Liver (tissue), 3 donors: ENCODE results near the gene CHAC1.

Source experiments
- EGR1 ChIP-seq, 2 donors: IDR thresholded peaks; 2 replicates each; pipeline ENCODE4 v1.6.1; 2016 to 2018; ENCODE audit warnings: antibody characterized with exemption in 2 of 2, low read depth in 2 of 2
- GABPA ChIP-seq, 2 donors: IDR thresholded peaks in 1 of 2; conservative IDR thresholded peaks in 1 of 2; 2 replicates each; pipeline ENCODE4 v1.6.1; 2016; ENCODE audit warnings: antibody characterized with exemption in 2 of 2, mild to moderate bottlenecking in 1 of 2, moderate library complexity in 1 of 2
- JUND ChIP-seq, 2 donors: IDR thresholded peaks; 2 replicates each; pipeline ENCODE4 v1.6.1; 2016; ENCODE audit warnings: antibody characterized with exemption in 2 of 2
- RAD21 ChIP-seq, 2 donors: IDR thresholded peaks; 2 replicates each; pipeline ENCODE4 v1.6.1; 2016; ENCODE audit warnings: antibody characterized with exemption in 2 of 2, mild to moderate bottlenecking in 2 of 2
- TAF1 ChIP-seq: conservative IDR thresholded peaks from 2 replicates; pipeline ENCODE4 v1.6.1; 2016; ENCODE audit warnings: antibody characterized with exemption, mild to moderate bottlenecking
- TF ChIP-seq, protein P1 (sequence below): IDR thresholded peaks from 2 replicates; pipeline ENCODE4 v1.6.1; 2016; ENCODE audit warnings: antibody characterized with exemption
- TF ChIP-seq, protein P2 (sequence below): fragments of 150-350 bp; IDR thresholded peaks from 2 replicates; pipeline ENCODE4 v1.5.1; 2017; ENCODE audit warnings: improper control_type of control experiment, low read depth, low read length; ENCODE audit not compliant: missing input control
- donor health status: healthy.
- donor health status: healthy.

DNA sequence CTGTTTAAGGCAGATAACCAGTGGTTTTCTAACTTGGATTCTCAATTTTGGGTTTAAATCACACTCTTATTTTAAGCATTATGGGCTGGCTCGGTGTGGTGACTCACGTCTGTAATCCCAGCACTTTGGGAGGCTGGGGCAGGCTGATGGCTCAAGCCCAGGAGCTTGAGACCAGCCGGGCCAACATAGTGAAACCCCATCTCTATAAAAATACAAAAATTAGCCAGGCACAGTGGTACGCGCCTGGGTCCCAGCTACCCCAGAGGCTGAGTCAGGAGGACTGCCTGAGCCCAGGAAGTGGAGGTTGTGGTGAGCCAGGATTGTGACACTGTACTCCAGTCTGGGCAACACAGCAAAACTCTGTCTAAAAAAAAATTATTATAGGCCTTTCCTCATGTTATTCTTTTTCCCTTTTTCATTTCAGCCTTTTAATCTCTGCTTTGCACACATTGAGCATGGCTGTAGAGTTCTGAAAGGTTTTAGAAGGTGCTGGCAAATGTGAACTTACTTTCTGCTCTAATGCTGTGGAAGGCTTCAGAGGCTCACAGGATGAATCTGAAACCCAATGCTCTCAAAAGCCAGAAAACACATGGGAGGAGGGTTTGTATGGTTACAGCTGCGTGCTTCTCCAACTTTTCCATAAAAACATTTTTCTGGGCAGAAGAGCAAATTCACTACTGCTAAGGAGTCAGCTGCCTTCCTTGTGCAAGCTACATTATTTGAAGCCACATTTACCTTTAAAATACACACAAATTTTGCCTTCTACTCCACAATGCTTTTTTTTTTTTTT, 32.5 kb downstream of the CHAC1 start:
- no peak for TF ChIP-seq EGR1 (IDR thresholded peaks at IDR 0.05; ENCODE audit: low read depth in 2 of 2)
- TF ChIP-seq TAF1, result no peak
- TF ChIP-seq, protein P1, sequence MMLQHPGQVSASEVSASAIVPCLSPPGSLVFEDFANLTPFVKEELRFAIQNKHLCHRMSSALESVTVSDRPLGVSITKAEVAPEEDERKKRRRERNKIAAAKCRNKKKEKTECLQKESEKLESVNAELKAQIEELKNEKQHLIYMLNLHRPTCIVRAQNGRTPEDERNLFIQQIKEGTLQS, result no peak
- no peak for TF ChIP-seq RAD21 (IDR thresholded peaks at IDR 0.05)
- TF ChIP-seq, protein P2, sequence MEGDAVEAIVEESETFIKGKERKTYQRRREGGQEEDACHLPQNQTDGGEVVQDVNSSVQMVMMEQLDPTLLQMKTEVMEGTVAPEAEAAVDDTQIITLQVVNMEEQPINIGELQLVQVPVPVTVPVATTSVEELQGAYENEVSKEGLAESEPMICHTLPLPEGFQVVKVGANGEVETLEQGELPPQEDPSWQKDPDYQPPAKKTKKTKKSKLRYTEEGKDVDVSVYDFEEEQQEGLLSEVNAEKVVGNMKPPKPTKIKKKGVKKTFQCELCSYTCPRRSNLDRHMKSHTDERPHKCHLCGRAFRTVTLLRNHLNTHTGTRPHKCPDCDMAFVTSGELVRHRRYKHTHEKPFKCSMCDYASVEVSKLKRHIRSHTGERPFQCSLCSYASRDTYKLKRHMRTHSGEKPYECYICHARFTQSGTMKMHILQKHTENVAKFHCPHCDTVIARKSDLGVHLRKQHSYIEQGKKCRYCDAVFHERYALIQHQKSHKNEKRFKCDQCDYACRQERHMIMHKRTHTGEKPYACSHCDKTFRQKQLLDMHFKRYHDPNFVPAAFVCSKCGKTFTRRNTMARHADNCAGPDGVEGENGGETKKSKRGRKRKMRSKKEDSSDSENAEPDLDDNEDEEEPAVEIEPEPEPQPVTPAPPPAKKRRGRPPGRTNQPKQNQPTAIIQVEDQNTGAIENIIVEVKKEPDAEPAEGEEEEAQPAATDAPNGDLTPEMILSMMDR, result no peak
- no peak for TF ChIP-seq GABPA (IDR thresholded peaks at IDR 0.05 in 1 of 2, conservative IDR thresholded peaks at IDR 0.05 in 1 of 2)
- no peak for TF ChIP-seq JUND (IDR thresholded peaks at IDR 0.05)
